Activated gamma-delta T cell (primary cell): ENCODE results near the gene TMEM9.

Experiments
- DNase-seq: peaks from one replicate; lab custom pipeline; 2025; lab: John Stamatoyannopoulos, UW

TMEM9 gene

GRCh38 chr1:201108614-201109013, 45.7 kb downstream of the TMEM9 start:
- DNase-seq: no peak

- no peak for DNase-seq
Observed at GRCh38 chr1:201105688-201106087, 48.6 kb downstream of the TMEM9 start.

DNA sequence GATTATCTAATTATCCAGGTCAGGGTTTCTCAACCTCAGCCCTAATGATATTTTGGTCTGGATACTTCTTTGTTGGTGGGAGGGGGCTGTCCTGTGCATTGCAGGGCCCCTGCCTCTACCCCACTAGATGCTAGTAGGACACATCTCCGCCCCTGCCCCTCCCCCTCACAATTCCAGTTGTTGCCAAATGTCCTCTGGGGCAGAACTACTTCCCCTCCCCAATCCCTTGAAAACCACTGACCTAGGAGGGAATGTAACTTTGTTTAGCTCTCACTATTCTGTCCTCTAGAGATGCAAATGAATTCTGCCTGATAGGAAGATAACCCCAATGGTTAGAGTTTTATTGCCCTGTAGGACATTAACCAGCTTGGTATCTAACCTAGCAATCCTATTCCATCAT, 50.1 kb downstream of the TMEM9 start:
- DNase-seq: no peak

DNA sequence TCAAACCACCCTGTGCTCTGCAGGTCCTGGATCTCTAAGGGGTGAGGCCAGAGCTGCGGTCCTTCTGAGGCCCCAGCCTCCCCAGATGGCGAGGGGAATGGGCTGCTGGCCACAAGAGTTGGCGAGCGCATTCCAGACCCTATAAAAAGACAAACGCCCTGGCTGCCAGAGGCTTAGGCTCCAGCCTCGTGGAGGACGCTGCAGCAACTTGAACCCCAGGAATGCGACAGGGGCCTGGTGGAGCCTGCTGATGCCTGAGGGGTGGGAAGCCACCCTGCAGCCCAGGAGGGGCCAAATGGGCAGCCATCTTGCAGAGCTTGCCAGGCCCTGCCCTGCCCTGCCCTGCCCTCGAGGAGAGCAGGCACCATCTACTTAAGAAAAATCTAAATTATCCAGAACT, 50.6 kb downstream of the TMEM9 start:
- no peak for DNase-seq

DNA sequence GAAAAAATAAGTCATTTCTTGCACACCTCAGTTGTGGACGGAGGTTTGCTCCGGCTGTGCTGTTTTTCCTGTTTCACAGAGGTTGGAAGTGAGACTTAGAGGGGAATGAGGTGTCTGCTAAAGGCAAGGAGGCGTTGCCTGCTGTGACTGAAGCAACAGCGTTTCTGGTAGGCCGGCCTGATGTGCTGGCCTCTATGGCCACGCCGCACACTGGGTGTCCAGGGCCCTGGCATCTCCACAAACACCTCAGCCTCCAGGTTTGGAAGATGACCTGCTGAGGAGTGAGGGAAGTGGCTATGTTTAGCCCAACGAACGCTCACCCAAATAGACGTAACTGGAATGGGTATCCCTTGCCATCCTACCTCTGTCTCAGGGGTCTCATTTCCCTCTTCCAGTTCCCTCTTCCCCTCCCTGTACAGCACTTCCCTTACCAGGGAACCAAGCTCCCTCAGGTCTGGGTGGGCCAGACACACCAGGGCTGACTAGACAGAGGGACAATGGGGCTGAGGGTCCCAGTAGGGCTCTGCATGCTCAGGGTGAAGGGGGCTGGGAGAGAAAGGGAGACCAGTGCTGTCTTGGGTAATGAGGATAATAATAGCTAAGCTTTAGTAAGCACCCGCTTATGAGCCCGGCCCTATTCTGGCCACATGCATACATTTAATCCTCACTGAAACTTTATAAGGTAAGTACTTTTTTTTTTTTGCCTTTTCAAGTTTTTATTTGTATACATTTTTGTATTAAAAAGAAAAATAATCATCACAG, 53.9 kb downstream of the TMEM9 start:
- no peak for DNase-seq

- DNase-seq: no peak
Observed at GRCh38 chr1:201098992-201099677, 55.1 kb downstream of the TMEM9 start.

- no peak for DNase-seq
Observed at GRCh38 chr1:201096977-201097856, 57.1 kb downstream of the TMEM9 start.

GRCh38 chr1:201096041-201096461, 58.2 kb downstream of the TMEM9 start:
- no peak for DNase-seq

- DNase-seq: no peak
Observed at GRCh38 chr1:201095581-201095980, 58.7 kb downstream of the TMEM9 start.

GRCh38 chr1:201094832-201095231, 59.4 kb downstream of the TMEM9 start:
- DNase-seq: no peak

DNA sequence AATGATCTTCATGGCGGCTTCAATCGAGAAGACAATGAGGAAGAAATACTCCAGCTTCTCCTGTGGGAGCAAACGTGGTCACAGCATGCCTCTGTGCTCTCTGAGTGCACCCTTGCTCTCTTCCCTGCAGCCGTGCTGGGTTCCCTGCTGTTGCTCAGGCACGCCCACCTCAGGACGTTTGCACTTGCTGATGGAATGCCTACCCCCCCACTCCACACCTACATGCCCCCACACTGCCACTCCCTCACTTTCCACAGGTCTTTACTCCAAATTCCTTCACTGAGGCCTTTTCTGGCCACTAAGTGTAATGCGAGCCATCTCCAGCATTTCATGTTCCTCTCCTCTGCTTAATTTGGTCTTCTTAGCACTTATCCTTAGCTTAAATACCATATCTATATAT, 60.3 kb downstream of the TMEM9 start:
- DNase-seq: no peak

- no peak for DNase-seq
Observed at GRCh38 chr1:201093561-201093960, 60.7 kb downstream of the TMEM9 start.

DNA sequence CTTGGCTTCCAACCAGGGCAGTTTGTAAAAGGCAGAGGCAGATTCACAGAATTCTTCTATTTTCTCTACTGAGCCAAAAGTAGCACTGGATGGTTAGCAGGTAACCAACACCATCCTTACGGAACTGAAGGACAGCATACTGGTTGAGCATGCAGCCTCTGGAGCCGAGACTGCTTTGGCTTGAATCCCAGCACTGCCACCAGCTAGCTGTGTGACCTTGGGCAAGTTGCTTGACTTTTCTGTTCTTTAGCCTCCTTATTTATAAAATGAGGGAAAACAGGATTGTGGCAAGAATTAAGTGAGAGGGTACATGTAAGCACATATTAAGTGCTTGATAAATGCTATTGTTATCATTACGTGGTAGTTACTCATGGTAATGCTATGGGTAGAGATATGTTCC, 61.5 kb downstream of the TMEM9 start:
- DNase-seq: no peak

GRCh38 chr1:201091256-201091655, 63.0 kb downstream of the TMEM9 start:
- DNase-seq: no peak

- no peak for DNase-seq
Observed at GRCh38 chr1:201090541-201090940, 63.7 kb downstream of the TMEM9 start.

DNA sequence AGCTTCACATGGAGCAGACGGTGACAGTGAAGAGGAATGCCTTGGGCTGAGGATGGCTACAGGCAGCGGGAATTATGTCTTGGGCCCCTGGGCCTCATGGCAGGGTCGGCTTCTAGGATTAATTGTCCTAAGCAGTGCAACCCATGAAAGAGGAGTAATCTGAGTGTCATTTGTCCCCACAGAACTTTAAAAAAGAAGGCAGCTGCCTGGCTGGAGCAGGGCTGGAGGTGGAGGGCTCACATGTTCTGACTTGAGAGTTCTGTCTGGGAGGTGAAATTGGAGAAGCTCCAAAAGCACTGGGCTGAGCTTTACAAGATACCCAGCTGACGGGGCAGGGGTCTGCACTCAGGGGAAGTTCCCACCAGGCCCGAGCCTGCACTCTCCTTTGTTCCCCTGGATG, 64.7 kb downstream of the TMEM9 start:
- DNase-seq: no peak

DNA sequence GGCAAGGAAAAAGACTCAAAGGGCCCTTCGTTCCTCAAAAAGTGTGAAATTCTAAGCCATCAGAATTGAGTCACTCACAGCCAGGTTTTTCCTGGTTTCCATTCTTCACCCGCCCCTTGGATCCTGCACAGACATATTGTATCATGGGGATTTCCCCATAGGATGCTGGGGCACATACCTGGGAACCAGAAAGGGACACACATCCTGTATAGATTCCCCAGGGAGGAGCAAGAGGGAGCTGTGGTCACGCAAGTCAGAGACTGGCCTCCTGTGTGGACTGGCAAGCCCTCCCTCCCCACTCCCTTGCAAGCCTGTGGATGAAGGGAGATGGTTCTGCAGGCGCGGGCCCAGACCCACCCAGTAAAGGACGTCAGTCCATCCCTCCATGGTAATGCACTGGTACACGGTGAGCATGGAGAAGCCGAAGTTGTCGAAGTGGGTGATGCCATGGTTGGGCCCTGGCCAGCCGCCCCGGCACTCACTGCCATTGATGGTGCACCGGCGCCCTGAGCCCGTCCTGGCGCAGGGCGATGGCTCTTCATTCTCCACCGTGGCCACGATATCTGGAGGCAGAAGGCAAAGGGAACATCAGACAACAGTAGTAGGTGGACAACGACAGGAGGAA, 65.3 kb downstream of the TMEM9 start:
- DNase-seq: no peak

DNA sequence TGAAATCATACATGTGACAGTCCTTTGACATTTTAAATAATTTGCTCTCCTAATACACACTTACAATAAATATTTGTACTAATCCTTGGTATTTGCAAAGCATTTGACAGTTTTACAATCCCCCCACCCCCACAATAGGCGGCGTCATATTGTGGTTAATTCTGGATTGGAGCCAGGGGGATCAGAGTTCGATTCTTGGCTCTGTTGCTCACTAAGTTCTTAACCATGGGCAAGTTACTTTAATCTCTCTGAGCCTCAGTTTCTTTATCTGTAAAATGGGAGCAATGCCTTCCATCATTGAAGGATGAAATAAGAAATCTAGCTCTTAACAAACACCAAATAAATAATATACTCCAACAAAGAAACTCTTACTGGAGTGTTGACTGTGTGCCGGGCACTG, 65.9 kb downstream of the TMEM9 start:
- DNase-seq: no peak

DNA sequence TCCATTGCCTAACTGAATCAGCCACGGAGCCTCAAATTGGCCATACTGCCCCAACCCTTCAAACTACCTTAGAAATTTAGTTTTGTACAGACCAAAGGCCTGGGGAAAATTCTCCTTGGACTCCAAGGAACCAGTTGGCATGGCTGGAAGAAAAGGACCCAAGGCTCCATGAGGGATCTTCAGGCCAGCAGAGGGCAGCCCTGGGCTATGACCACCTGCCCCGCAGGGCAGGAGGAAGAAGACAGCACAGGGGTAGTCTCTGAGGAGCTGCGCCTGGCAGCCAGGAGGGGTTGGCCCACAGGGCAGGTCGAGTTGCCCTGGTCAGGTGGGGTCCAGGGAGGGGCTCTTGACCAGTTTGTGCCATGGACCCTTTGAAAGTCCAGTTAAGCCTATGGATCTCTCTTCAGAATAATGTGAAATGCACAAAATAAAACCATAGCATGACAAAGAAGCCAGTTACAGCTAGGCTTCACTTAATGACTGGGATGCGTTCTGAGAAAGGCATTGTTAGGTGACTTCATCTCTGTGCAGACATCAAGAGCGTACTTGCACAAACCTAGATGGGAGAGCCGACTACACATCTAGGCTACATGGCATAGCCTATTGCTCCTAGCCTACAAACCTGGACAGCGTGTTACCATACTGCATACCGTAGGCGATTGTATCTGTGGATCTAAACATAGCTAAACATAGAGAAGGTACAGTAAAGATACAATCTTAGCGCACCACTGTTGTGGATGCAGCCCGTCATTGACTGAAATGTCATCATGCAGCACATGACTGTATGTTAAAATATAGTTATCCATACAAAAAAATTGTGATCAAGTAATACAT, 68.2 kb downstream of the TMEM9 start:
- no peak for DNase-seq
